HG02678 (cell line): ENCODE measurements around the gene DCTN2.

Experiments
- ATAC-seq: cut with Tn5 transposase; IDR thresholded peaks from one replicate; pipeline ENCODE4 v1.9.1; 2021; ENCODE audit warnings: mild to moderate bottlenecking, moderate library complexity; ENCODE audit not compliant: unreplicated experiment

Gene DCTN2

DNA sequence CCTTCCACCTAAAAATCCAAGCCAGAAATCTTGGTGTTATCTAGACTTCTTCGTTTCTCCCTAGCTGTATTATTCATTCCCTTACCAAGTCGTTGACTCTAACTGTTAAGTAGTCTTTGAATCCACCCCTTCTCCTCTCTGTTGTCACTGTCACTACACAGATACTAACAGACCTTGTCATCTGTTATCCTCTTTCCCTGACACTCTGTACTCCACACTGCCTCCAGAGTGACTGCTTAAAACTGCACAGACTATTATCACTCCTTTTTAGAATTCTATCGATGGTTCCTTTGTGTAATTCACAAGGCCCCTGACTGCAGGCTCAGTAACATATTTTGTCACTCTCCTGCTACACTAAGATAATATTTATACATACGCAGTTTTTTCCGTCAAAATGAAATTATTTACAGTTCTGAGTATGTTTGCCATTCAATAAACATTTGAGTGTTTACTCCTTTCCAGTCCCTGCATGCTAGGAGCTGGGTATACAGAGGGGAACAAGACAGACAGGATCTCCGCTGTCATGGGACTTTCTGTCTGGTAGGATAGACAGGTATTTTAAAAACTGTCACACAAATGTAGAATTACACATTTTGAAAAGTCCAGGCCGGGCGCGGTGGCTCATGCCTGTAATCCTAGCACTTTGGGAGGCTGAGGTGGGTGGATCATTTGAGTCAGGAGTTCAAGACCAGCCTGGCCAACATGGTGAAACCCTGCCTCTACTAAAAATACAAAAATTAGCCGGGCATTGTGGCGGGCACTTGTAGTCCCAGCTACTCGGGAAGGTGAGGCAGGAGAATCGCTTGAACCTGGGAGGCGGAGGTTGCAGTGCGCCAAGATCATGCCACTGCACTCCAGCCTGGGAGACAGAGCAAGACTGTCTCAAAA lies 55.4 kb downstream of the DCTN2 start:
- ATAC-seq, result no peak

DNA sequence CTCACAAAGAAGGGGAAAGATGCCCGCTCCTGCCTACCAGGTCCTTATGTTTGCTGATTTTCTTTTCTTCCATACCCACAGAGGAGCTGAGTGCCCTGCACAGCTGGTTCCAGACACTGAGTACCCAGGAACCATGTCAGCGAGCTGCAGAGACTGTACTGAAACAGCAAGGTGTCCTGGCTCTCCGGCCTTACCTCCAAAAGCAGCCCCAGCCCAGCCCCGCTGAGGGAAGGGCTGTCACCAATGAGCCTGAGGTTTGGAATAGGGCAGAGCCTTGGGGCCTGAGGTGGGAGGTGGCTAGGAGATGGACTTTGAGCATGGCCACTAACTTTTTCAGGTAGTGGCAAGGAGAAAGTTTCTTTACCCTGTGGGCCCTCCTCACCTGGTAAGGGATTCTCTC lies 56.9 kb downstream of the DCTN2 start:
- ATAC-seq, result no peak

DNA sequence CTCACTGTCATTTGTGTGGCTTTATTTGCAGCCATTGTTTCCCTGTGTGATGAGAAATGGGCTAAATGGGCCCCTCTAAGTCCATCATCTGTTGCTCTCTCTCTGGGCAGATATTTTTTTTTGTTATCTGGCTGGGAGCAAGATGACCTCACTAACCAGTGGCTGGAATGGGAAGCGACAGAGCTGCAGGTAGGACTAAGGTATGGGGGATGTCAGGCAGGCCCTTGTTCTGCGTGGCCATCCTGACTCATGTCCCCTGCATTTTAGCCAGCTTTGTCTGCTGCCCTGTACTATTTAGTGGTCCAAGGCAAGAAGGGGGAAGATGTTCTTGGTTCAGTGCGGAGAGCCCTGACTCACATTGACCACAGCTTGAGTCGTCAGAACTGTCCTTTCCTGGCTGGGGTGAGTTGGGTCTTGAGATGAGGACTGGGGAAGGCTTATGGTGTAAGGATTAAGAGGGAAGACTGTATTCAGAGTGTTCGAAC lies 57.8 kb downstream of the DCTN2 start:
- no peak for ATAC-seq

DNA sequence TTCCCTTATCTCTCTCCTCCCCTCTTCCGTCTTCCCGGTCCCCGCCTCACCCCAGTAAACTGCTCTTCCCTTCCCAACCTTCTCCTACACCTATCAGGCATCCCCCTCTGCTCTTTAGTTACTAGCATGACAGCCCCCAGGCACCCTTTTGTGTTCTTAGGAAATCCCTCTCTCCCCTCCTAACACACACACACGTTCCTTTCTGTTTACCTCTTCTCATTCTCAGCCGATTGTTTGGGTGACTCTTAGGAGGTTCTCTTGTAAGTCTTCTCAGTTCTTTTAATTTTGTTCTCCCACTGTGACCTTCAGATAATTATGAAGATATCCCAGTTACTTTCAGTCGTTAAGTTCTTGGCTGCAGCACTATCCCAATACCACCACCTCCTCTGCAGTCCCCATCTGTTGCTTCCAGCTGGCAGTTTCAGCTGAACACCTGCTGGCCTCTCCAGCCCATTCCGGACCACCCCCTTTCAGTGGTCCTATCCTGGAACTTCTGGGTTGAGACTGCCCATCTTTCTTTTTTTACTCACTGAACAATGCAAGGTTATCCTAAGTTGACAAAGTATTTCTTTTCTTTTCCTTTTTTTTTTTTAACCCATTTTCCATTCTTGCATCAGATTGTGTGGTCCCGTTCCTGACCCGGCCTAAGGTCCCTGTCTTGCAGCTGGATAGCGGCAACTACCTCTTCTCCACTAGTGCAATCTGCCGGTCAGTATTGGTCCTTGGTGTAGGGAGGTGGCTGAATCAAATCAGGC lies 58.4 kb downstream of the DCTN2 start:
- no peak for ATAC-seq

DNA sequence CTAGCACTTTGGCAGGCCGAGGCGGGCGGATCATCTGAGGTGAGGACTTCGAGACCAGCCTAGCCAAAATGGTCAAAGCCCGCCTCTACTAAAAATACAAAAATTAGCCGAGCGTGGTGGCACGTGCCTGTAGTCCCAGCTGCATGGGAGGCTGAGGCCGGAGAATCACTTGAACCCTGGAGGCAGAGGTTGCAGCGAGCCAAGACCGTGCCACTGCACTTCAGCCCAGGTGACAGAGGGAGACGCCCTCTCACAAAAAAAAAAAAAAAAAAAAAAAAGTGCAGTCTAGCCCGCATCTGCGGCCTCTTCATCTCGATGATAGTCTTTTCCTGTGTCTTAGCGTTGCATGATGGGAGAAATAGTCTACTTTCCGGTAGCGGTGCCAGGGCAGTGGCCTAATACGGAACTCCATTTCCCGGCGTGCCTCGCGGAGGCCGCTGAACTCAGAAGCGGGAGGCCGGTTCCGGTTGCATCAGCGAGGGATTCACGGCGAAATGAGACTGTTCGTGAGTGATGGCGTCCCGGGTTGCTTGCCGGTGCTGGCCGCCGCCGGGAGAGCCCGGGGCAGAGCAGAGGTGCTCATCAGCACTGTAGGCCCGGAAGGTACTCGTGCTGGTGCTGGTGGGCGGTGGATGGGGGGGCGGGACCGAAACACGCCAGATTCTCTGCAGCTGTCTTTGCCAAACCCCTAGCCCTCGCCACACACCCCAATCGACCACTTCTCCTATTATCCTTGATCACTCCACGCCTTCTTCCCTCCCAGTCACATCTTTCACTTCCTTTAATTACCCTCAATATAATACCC lies 59.2 kb downstream of the DCTN2 start, which contains the start of gene MARS1:
TSS of gene MARS1 (plus strand) at position 472 of the 805 bp plus-strand sequence. CDS start at position 495, 23 bp downstream.
- ATAC-seq, result peak; percentile 98

DNA sequence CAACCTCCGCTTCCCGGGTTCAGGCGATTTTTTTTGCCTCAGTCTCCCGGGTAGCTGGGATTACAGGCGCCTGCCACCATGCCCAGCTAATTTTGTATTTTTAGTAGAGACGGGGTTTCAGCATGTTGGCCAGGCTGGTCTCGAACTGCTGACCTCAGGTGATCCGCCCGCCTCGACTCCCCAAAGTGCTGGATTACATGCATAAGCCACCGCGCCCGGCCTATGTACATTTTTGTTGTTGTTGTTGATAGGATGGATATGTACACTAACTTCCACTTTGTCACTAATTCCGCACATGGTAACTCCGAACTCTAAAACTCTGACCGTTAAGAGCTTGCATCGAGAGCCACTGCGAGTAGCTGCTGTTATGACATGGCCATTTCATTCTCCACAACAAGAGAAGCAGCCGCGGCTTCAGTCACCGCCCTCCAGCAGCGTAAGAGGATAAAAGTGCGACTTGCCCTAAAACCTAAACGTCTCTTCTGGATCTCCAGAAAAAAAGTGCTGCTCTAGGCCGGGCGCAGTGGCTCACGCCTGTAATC lies 59.9 kb downstream of the DCTN2 start:
- ATAC-seq, result no peak

DNA sequence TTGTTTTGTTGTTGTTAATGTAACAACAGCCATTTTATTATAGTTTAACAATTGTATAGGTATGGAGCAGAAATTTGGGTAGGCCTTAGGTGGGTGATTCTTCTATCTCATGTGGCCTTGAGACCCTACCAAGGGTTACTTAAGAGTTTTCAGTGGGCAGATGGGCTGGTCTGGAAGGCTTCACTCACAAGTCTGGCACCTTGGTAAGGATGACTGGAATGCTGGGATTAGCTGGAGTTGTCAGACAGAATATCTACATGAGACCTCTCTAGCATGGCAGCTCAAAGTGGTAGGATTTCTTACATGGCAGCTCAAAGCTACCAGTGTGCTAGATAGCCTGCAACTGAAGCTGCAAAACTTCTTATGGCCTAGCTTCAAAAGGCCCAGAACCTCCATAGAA lies 61.3 kb downstream of the DCTN2 start:
- no peak for ATAC-seq

DNA sequence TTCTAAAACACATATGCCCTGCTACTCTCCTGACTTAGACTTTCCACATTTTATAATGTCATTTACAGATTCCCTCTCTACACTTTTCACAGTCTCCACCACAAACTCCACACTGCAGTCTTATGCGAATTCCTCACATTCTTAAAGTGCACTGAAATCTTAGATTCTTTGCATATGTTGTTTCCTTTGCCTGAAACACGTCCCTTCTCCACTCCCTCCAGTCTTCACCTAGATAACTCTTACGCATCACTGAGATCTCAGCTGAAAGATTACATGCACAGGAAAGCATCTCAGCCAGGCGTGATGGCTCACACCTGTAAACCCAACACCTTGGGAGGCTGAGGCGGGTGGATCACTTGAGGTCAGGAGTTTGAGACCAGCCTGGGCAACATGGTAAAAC lies 63.5 kb downstream of the DCTN2 start:
- no peak for ATAC-seq

DNA sequence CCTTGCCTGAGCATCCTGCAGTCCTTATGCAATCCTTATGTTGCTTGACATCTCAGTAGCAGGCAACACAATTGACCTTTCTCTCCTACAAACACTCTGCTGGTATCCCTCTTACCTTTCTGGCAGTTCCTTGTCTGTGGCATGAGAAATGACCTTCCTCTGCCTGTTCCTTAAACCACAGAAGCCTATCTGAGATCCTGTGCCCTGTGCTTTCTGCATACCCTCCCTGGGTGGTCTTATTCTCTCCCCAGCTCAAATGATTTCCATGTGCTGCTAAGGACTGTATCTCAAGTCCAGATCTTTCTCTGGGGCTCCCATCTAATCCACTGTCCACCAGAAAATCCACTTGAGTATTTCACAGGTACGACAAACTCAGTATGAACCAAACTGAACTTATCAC lies 65.3 kb downstream of the DCTN2 start:
- no peak for ATAC-seq
